ENCODE results near the gene C12orf42.

DNA sequence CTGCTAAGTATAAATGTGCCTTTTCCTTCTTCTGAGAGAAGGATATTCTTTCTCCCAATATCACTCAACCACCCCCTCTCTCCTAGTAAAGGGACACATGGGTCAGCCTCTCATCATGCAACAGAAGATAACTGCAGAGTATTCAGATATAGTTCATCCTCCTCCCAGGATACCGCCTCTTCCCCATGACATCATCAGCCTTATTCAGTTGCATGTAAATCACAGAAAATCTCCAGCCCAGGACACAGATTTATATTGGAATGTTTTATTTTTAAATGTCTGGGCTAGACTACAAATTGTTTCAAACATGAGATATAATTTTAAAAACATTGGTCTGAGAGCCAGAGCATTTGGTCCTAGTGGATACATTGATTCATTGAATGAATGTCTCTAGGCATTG lies 178.5 kb downstream of the C12orf42 start:
- no peak for TF ChIP-seq GATA2 (IDR thresholded peaks at IDR 0.05; ENCODE audit: low read depth, low read length)
- no peak for TF ChIP-seq GATA3 (IDR thresholded peaks at IDR 0.05; ENCODE audit: low read depth, low read length)

Data from SH-SY5Y (cell line).